ENCODE measurements around the gene HOXD12.

DNA sequence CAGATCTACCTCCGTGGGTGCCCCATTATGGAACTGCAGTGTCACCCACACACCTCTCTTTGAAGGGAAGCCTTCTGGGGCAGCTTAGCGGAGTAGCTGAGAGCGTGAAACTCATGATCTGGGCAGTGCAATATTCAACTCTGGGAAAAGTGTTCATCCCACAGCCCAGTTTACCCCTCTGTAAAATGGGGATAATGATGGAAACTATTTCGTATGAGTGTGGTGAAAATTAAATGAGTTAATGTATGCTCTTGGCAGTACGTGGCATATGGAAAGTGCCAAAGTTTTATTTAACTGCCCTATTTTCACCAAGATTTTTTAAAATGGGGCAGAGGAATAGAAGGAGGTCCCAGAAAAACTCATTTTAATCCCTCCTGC lies 27.3 kb upstream of the HOXD12 start:
- TF ChIP-seq POLR2AphosphoS5 (IDR thresholded peaks at IDR 0.05) = no peak
- TF ChIP-seq, protein P1, sequence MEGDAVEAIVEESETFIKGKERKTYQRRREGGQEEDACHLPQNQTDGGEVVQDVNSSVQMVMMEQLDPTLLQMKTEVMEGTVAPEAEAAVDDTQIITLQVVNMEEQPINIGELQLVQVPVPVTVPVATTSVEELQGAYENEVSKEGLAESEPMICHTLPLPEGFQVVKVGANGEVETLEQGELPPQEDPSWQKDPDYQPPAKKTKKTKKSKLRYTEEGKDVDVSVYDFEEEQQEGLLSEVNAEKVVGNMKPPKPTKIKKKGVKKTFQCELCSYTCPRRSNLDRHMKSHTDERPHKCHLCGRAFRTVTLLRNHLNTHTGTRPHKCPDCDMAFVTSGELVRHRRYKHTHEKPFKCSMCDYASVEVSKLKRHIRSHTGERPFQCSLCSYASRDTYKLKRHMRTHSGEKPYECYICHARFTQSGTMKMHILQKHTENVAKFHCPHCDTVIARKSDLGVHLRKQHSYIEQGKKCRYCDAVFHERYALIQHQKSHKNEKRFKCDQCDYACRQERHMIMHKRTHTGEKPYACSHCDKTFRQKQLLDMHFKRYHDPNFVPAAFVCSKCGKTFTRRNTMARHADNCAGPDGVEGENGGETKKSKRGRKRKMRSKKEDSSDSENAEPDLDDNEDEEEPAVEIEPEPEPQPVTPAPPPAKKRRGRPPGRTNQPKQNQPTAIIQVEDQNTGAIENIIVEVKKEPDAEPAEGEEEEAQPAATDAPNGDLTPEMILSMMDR (IDR thresholded peaks at IDR 0.05; ENCODE audit: poor library complexity, severe bottlenecking) = no peak
- no peak for TF ChIP-seq SMC3 (conservative IDR thresholded peaks at IDR 0.05; ENCODE audit: poor library complexity)

All from neural cell (in vitro differentiated cells).